ENCODE measurements around the gene NBEAL2.

DNA sequence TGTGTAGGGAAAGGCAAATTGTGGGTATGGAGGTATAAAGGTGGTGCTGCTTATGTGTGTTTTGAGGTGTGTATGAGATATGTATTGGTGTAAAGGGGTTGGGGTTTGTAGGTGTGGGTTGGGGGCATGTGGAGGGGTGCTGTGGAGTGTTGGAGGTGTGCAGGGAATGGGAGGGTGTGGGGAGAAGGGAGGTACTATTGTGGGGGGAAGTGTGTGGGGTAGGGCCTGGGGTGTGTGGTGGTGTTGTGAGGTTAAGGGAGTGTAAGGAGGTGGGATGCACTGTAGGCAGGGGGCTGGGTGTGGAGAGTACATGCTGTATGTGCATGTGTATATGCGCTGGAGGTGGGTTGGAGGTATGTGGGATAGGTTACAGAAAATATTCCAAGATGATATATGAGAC, 18.6 kb upstream of the NBEAL2 start:
- TF ChIP-seq, protein P1, sequence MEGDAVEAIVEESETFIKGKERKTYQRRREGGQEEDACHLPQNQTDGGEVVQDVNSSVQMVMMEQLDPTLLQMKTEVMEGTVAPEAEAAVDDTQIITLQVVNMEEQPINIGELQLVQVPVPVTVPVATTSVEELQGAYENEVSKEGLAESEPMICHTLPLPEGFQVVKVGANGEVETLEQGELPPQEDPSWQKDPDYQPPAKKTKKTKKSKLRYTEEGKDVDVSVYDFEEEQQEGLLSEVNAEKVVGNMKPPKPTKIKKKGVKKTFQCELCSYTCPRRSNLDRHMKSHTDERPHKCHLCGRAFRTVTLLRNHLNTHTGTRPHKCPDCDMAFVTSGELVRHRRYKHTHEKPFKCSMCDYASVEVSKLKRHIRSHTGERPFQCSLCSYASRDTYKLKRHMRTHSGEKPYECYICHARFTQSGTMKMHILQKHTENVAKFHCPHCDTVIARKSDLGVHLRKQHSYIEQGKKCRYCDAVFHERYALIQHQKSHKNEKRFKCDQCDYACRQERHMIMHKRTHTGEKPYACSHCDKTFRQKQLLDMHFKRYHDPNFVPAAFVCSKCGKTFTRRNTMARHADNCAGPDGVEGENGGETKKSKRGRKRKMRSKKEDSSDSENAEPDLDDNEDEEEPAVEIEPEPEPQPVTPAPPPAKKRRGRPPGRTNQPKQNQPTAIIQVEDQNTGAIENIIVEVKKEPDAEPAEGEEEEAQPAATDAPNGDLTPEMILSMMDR (IDR thresholded peaks at IDR 0.05; ENCODE audit: low read length) = no peak
- no peak for TF ChIP-seq EZH2 (IDR thresholded peaks at IDR 0.05; ENCODE audit: borderline replicate concordance, low read length)
